ENCODE results near the gene AHRR.

DNA sequence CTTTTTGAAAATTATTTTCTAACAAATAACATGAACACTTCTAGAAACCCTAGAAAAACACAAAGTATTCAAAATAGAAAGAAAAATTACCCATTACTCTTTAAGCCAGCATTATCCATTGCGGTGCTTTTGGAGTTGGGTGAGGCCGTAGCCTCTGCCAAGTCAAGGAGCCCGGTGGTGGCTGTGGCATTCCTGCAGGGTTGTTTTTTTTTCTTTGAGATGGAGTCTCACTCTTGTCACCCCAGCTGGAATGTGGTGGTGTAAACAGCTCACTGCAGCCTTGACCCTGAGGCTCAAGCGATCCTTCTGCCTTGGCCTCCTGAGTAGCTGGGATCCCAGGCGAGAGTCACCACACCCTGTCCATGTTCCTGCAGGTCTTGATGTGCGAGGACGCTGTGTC is 8.2 kb upstream of the AHRR start:
- no peak for TF ChIP-seq TARDBP (IDR thresholded peaks at IDR 0.05)
- no peak for TF ChIP-seq POLR2A (conservative IDR thresholded peaks at IDR 0.05)
- TF ChIP-seq, protein P1, sequence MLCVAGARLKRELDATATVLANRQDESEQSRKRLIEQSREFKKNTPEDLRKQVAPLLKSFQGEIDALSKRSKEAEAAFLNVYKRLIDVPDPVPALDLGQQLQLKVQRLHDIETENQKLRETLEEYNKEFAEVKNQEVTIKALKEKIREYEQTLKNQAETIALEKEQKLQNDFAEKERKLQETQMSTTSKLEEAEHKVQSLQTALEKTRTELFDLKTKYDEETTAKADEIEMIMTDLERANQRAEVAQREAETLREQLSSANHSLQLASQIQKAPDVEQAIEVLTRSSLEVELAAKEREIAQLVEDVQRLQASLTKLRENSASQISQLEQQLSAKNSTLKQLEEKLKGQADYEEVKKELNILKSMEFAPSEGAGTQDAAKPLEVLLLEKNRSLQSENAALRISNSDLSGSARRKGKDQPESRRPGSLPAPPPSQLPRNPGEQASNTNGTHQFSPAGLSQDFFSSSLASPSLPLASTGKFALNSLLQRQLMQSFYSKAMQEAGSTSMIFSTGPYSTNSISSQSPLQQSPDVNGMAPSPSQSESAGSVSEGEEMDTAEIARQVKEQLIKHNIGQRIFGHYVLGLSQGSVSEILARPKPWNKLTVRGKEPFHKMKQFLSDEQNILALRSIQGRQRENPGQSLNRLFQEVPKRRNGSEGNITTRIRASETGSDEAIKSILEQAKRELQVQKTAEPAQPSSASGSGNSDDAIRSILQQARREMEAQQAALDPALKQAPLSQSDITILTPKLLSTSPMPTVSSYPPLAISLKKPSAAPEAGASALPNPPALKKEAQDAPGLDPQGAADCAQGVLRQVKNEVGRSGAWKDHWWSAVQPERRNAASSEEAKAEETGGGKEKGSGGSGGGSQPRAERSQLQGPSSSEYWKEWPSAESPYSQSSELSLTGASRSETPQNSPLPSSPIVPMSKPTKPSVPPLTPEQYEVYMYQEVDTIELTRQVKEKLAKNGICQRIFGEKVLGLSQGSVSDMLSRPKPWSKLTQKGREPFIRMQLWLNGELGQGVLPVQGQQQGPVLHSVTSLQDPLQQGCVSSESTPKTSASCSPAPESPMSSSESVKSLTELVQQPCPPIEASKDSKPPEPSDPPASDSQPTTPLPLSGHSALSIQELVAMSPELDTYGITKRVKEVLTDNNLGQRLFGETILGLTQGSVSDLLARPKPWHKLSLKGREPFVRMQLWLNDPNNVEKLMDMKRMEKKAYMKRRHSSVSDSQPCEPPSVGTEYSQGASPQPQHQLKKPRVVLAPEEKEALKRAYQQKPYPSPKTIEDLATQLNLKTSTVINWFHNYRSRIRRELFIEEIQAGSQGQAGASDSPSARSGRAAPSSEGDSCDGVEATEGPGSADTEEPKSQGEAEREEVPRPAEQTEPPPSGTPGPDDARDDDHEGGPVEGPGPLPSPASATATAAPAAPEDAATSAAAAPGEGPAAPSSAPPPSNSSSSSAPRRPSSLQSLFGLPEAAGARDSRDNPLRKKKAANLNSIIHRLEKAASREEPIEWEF (CRISPR knock-in tag; IDR thresholded peaks at IDR 0.05), result no peak
- TF ChIP-seq SMARCA4 (IDR thresholded peaks at IDR 0.05), result no peak
- TF ChIP-seq, protein P2, sequence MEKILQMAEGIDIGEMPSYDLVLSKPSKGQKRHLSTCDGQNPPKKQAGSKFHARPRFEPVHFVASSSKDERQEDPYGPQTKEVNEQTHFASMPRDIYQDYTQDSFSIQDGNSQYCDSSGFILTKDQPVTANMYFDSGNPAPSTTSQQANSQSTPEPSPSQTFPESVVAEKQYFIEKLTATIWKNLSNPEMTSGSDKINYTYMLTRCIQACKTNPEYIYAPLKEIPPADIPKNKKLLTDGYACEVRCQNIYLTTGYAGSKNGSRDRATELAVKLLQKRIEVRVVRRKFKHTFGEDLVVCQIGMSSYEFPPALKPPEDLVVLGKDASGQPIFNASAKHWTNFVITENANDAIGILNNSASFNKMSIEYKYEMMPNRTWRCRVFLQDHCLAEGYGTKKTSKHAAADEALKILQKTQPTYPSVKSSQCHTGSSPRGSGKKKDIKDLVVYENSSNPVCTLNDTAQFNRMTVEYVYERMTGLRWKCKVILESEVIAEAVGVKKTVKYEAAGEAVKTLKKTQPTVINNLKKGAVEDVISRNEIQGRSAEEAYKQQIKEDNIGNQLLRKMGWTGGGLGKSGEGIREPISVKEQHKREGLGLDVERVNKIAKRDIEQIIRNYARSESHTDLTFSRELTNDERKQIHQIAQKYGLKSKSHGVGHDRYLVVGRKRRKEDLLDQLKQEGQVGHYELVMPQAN (IDR thresholded peaks at IDR 0.05; ENCODE audit: borderline replicate concordance), result no peak
- no peak for TF ChIP-seq SMARCE1 (IDR thresholded peaks at IDR 0.05)
